Measurements from ENCODE around the gene GAK.

DNA sequence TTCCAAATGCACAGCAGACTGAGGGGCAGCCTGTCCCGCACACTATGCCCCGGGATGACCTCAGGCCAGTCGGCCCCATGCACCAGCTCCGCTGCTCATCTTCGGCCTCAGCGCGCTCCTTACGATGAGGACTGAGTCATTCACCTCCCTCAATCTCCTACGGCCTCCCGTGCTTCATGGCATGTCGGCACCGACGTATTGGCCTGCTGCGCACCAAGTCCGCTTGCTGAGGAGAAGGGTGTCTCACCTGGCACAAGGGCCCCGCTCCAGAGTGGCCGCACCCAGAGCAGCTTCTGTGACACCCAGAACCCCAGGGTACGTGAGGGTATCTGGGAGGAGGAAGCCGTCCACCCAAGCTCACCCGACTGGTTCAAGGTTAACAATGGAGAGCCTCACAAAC is 35.5 kb downstream of the GAK start:
- TF ChIP-seq, protein P1, sequence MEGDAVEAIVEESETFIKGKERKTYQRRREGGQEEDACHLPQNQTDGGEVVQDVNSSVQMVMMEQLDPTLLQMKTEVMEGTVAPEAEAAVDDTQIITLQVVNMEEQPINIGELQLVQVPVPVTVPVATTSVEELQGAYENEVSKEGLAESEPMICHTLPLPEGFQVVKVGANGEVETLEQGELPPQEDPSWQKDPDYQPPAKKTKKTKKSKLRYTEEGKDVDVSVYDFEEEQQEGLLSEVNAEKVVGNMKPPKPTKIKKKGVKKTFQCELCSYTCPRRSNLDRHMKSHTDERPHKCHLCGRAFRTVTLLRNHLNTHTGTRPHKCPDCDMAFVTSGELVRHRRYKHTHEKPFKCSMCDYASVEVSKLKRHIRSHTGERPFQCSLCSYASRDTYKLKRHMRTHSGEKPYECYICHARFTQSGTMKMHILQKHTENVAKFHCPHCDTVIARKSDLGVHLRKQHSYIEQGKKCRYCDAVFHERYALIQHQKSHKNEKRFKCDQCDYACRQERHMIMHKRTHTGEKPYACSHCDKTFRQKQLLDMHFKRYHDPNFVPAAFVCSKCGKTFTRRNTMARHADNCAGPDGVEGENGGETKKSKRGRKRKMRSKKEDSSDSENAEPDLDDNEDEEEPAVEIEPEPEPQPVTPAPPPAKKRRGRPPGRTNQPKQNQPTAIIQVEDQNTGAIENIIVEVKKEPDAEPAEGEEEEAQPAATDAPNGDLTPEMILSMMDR (IDR thresholded peaks at IDR 0.05; ENCODE audit: poor library complexity): no peak
- TF ChIP-seq EZH2 (IDR thresholded peaks at IDR 0.05; ENCODE audit: borderline replicate concordance) (no peak), EZH2phosphoT487 (IDR thresholded peaks at IDR 0.05; ENCODE audit: low read depth, severe bottlenecking, unreplicated experiment) (no peak)

All from hepatocyte (in vitro differentiated cells).